HepG2 (cell line): ENCODE results near the gene SLC9A5. TPM values are rescaled to one million over a fixed set of nuclear protein-coding genes. Genes with fewer than 3 reads are reported as not detected.

ENCODE experiments used
- CBX1 ChIP-seq: IDR thresholded peaks from one replicate; pipeline ENCODE4 v1.6.1; 2016; ENCODE audit warnings: antibody characterized with exemption, low read depth
- CERS6 ChIP-seq: sonication (generic); formaldehyde crosslinking; IDR thresholded peaks from 2 replicates; pipeline ENCODE4 v1.5.0; 2020; ENCODE audit warnings: missing genetic modification reagents
- CREM ChIP-seq, 2 experiments: sonication (generic) in 1 of 2; formaldehyde crosslinking in 1 of 2; IDR thresholded peaks; 2 replicates each; pipeline versions ENCODE4 v1.4.0 to v1.6.1; 2016 to 2020; ENCODE audit warnings: antibody characterized with exemption in 1 of 2, mild to moderate bottlenecking in 1 of 2, missing genetic modification reagents in 1 of 2
- PAX8 ChIP-seq: sonication (generic); formaldehyde crosslinking; IDR thresholded peaks from 2 replicates; pipeline ENCODE4 v1.8.0; 2022; ENCODE audit warnings: mild to moderate bottlenecking, missing genetic modification reagents, borderline replicate concordance
- RBM39 ChIP-seq: fragments of 200-400 bp; formaldehyde crosslinking; IDR thresholded peaks from one replicate; pipeline ENCODE4 v1.6.1; 2018; ENCODE audit warnings: antibody characterized with exemption, mild to moderate bottlenecking, low read depth, low read length; ENCODE audit not compliant: poor library complexity, severe bottlenecking
- REPIN1 ChIP-seq: sonication (generic); formaldehyde crosslinking; IDR thresholded peaks from 2 replicates; pipeline ENCODE4 v1.8.0; 2022; ENCODE audit warnings: missing genetic modification reagents, low read depth, mild to moderate bottlenecking, borderline replicate concordance
- SP140L ChIP-seq: sonication (generic); formaldehyde crosslinking; IDR thresholded peaks from 2 replicates; pipeline ENCODE4 v1.4.0; 2020; ENCODE audit warnings: missing genetic modification reagents, borderline replicate concordance
- TCF12 ChIP-seq, 2 experiments: fragments of 450-650 bp in 1 of 2; sonication (generic) in 1 of 2; formaldehyde crosslinking in 1 of 2; IDR thresholded peaks; 2 replicates each; pipeline versions ENCODE4 v1.6.1 to v1.8.0; 2017 to 2022; ENCODE audit warnings: antibody characterized with exemption in 1 of 2, mild to moderate bottlenecking in 1 of 2, missing genetic modification reagents in 1 of 2, moderate library complexity in 1 of 2
- TFDP2 ChIP-seq: sonication (generic); formaldehyde crosslinking; IDR thresholded peaks from 2 replicates; pipeline ENCODE4 v1.4.0; 2020; ENCODE audit warnings: missing genetic modification reagents
- THAP11 ChIP-seq: IDR thresholded peaks from 2 replicates; pipeline ENCODE4 v1.6.1; 2016; ENCODE audit warnings: missing biosample characterization, missing genetic modification reagents
- ZBTB40 ChIP-seq, 2 experiments: fragments of 450-650 bp in 1 of 2; sonication (generic) in 1 of 2; formaldehyde crosslinking in 1 of 2; IDR thresholded peaks; 2 replicates each; pipeline versions ENCODE4 v1.6.1 to v1.8.0; 2016 to 2022; ENCODE audit warnings: antibody characterized with exemption in 1 of 2, mild to moderate bottlenecking in 1 of 2, missing genetic modification reagents in 1 of 2
- ZMAT5 ChIP-seq: sonication (generic); formaldehyde crosslinking; IDR thresholded peaks from 2 replicates; pipeline ENCODE4 v1.5.0; 2020; ENCODE audit warnings: mild to moderate bottlenecking, low read depth, missing genetic modification reagents, borderline replicate concordance
- ZNF274 ChIP-seq: sonication (generic); formaldehyde crosslinking; IDR thresholded peaks from 2 replicates; pipeline ENCODE4 v1.5.1; 2020; ENCODE audit warnings: mild to moderate bottlenecking, missing genetic modification reagents
- ZNF460 ChIP-seq: sonication (generic); formaldehyde crosslinking; IDR thresholded peaks from 2 replicates; pipeline ENCODE4 v1.5.1; 2020; ENCODE audit warnings: missing genetic modification reagents, mild to moderate bottlenecking, borderline replicate concordance
- ZNF629 ChIP-seq: sonication (generic); formaldehyde crosslinking; conservative IDR thresholded peaks from 2 replicates; pipeline ENCODE4 v1.5.0; 2020; ENCODE audit warnings: missing genetic modification reagents
- ZSCAN9 ChIP-seq: IDR thresholded peaks from 2 replicates; pipeline ENCODE4 v1.6.1; 2016; ENCODE audit warnings: borderline replicate concordance
- polyA plus RNA-seq, 8 experiments: library from polyadenylated mRNA; depleted of rRNA in 3 of 8; stranded (reverse) in 7 of 8; unstranded in 1 of 8; fragments of >200 nt; fragmentation: Illumina TruSeq in 4 of 8; extraction: Trizol in 4 of 8; gene quantifications; 2 replicates each; pipeline versions ENCODE4 v1.2.1 to v1.2.3, GENCODE V29; 2011 to 2016; ENCODE audit warnings: low read depth in 4 of 8, missing spikeins in 1 of 8, mixed read lengths in 1 of 8; ENCODE audit not compliant: insufficient read depth in 1 of 8
- total RNA-seq, 5 experiments: library from RNA; depleted of rRNA; stranded (reverse); fragments of >200 nt; fragmentation: Illumina TruSeq; extraction: Trizol; gene quantifications; 2 replicates each; pipeline ENCODE4 v1.2.3, GENCODE V29; 2016; ENCODE audit warnings: low read depth in 1 of 5

The SLC9A5 gene
- total and polyA plus RNA-seq, 2 of the 13 experiments (the other 11 are each of a cell fraction or from before 2014, with no cell fraction given), result 0.58 to 1.4 TPM

GRCh38 chr16:67279296-67280089, 30.7 kb downstream of the SLC9A5 start, which contains the start of gene PLEKHG4 (continued):
- TF ChIP-seq ZBTB40 (IDR thresholded peaks at IDR 0.05) (no peak), ZBTB40 (CRISPR knock-in tag; IDR thresholded peaks at IDR 0.05) (peak; percentile 62; the same call in 1 of the 2 replicates), REPIN1 (CRISPR knock-in tag) (peak; percentile 52; the same call in 1 of the 2 replicates), SP140L (CRISPR knock-in tag) (no peak), CBX1 (no peak), ZNF629 (CRISPR knock-in tag) (no peak), RBM39 (peak; percentile 76), TCF12 (IDR thresholded peaks at IDR 0.05) (no peak), TCF12 (CRISPR knock-in tag; IDR thresholded peaks at IDR 0.05) (no peak), THAP11 (CRISPR knock-in tag) (peak; percentile 86), PAX8 (CRISPR knock-in tag) (peak; percentile 60; the same call in 1 of the 2 replicates), ZNF274 (CRISPR knock-in tag) (peak; percentile 88; the same call in 1 of the 2 replicates), ZSCAN9 (CRISPR knock-in tag) (no peak), CREM (IDR thresholded peaks at IDR 0.05) (no peak), CREM (CRISPR knock-in tag; IDR thresholded peaks at IDR 0.05) (peak; percentile 24; the same call in 1 of the 2 replicates), ZMAT5 (no peak), TFDP2 (CRISPR knock-in tag) (peak; percentile 83), ZNF460 (no peak), CERS6 (CRISPR knock-in tag) (peak; percentile 77; the same call in 1 of the 2 replicates)
